SK-N-SH treated with all-trans-retinoic acid at 6 μM for 48 hours (cell line): Measurements from ENCODE around the gene PTBP1.

Experiments used
- ATAC-seq: fragments of 200-7000 bp; cut with Tn5 transposase; 3 replicates; pipeline ENCODE4 v1.9.1; 2020; ENCODE audit warnings: mild to moderate bottlenecking, moderate library complexity
- CREB5 ChIP-seq: fragments of 250-450 bp; sonication (Bioruptor Pico); IDR thresholded peaks from 2 replicates; pipeline ENCODE4 v1.5.1; 2020; ENCODE audit warnings: low read depth, mild to moderate bottlenecking, moderate library complexity
- CSDC2 ChIP-seq: fragments of 250-450 bp; sonication (Bioruptor Pico); IDR thresholded peaks from 2 replicates; pipeline ENCODE4 v1.5.0; 2020; ENCODE audit warnings: mild to moderate bottlenecking, moderate library complexity
- CSRNP3 ChIP-seq: fragments of 250-450 bp; sonication (Bioruptor Pico); IDR thresholded peaks from 2 replicates; pipeline ENCODE4 v1.5.1; 2021; ENCODE audit warnings: mild to moderate bottlenecking, moderate library complexity
- OSR1 ChIP-seq: fragments of 250-450 bp; sonication (Bioruptor Pico); IDR thresholded peaks from 2 replicates; pipeline ENCODE4 v1.8.0; 2022; ENCODE audit warnings: moderate library complexity, mild to moderate bottlenecking, inconsistent platforms
- PATZ1 ChIP-seq: fragments of 250-450 bp; sonication (Bioruptor Pico); IDR thresholded peaks from 2 replicates; pipeline ENCODE4 v1.8.0; 2020; ENCODE audit warnings: mild to moderate bottlenecking, moderate library complexity, borderline replicate concordance
- POU6F1 ChIP-seq: fragments of 250-450 bp; sonication (Bioruptor Pico); IDR thresholded peaks from 2 replicates; pipeline ENCODE4 v1.8.0; 2021; ENCODE audit warnings: low read depth, mild to moderate bottlenecking, moderate library complexity, borderline replicate concordance
- RARB ChIP-seq: fragments of 250-450 bp; sonication (Bioruptor Pico); IDR thresholded peaks from 2 replicates; pipeline ENCODE4 v1.8.0; 2021; ENCODE audit warnings: mild to moderate bottlenecking, moderate library complexity
- SNAI2 ChIP-seq: fragments of 250-450 bp; sonication (Bioruptor Pico); IDR thresholded peaks from 2 replicates; pipeline ENCODE4 v1.5.0; 2020; ENCODE audit warnings: mild to moderate bottlenecking, moderate library complexity
- TCF4 ChIP-seq: fragments of 250-450 bp; sonication (Bioruptor Pico); IDR thresholded peaks from 2 replicates; pipeline ENCODE4 v1.8.0; 2021; ENCODE audit warnings: mild to moderate bottlenecking, moderate library complexity, borderline replicate concordance
- TOX ChIP-seq: fragments of 250-450 bp; sonication (Bioruptor Pico); IDR thresholded peaks from 2 replicates; pipeline ENCODE4 v1.8.0; 2021; ENCODE audit warnings: mild to moderate bottlenecking, moderate library complexity, borderline replicate concordance
- TSHZ2 ChIP-seq: fragments of 250-450 bp; sonication (Bioruptor Pico); IDR thresholded peaks from 2 replicates; pipeline ENCODE4 v1.5.0; 2020; ENCODE audit warnings: mild to moderate bottlenecking, moderate library complexity
- ZC3H10 ChIP-seq: fragments of 250-450 bp; sonication (Bioruptor Pico); IDR thresholded peaks from 2 replicates; pipeline ENCODE4 v1.5.1; 2021; ENCODE audit warnings: mild to moderate bottlenecking, moderate library complexity
- ZFP3 ChIP-seq: fragments of 250-450 bp; sonication (Bioruptor Pico); IDR thresholded peaks from 2 replicates; pipeline ENCODE4 v1.5.0; 2020; ENCODE audit warnings: mild to moderate bottlenecking, moderate library complexity
- ZNF565 ChIP-seq: fragments of 450-650 bp; formaldehyde crosslinking; conservative IDR thresholded peaks from 2 replicates; pipeline ENCODE4 v1.5.0; 2020; ENCODE audit warnings: low read depth, mild to moderate bottlenecking, moderate library complexity
- ZNF70 ChIP-seq: fragments of 450-650 bp; formaldehyde crosslinking; IDR thresholded peaks from 2 replicates; pipeline ENCODE4 v1.5.0; 2020; ENCODE audit warnings: mild to moderate bottlenecking, moderate library complexity
- ZNF8 ChIP-seq: fragments of 450-650 bp; formaldehyde crosslinking; IDR thresholded peaks from 2 replicates; pipeline ENCODE4 v1.5.0; 2020; ENCODE audit warnings: mild to moderate bottlenecking, moderate library complexity

Gene PTBP1

GRCh38 chr19:824885-825284 is 27.6 kb downstream of the PTBP1 start (continued):
- TF ChIP-seq POU6F1 (no peak), ZNF70 (no peak)

- ATAC-seq: no peak
- TF ChIP-seq TSHZ2 (CRISPR knock-in tag) (no peak), CSDC2 (CRISPR knock-in tag) (no peak), ZC3H10 (CRISPR knock-in tag) (no peak), CREB5 (CRISPR knock-in tag) (no peak), PATZ1 (no peak), ZNF70 (no peak), ZNF565 (CRISPR knock-in tag) (no peak), SNAI2 (CRISPR knock-in tag) (no peak), CSRNP3 (no peak), RARB (no peak), ZNF8 (CRISPR knock-in tag) (no peak), TCF4 (CRISPR knock-in tag) (no peak)
- TF ChIP-seq, all 23 proteins: peak for 0
Observed at GRCh38 chr19:825897-826644, 28.8 kb downstream of the PTBP1 start.

- ATAC-seq: no peak
- no peak for TF ChIP-seq RARB
- no peak for TF ChIP-seq ZNF565 (CRISPR knock-in tag)
- no peak for TF ChIP-seq PATZ1
- TF ChIP-seq CSDC2 (CRISPR knock-in tag): no peak
- no peak for TF ChIP-seq CSRNP3
- TF ChIP-seq TSHZ2 (CRISPR knock-in tag): no peak
- no peak for TF ChIP-seq CREB5 (CRISPR knock-in tag)
- no peak for TF ChIP-seq TOX (CRISPR knock-in tag)
- TF ChIP-seq POU6F1: no peak
- TF ChIP-seq ZFP3: no peak
- no peak for TF ChIP-seq SNAI2 (CRISPR knock-in tag)
- TF ChIP-seq OSR1 (CRISPR knock-in tag): no peak
Observed at GRCh38 chr19:827314-827709, 30.1 kb downstream of the PTBP1 start.
